ENCODE results near the gene ADGRL3.

ADGRL3 gene

DNA sequence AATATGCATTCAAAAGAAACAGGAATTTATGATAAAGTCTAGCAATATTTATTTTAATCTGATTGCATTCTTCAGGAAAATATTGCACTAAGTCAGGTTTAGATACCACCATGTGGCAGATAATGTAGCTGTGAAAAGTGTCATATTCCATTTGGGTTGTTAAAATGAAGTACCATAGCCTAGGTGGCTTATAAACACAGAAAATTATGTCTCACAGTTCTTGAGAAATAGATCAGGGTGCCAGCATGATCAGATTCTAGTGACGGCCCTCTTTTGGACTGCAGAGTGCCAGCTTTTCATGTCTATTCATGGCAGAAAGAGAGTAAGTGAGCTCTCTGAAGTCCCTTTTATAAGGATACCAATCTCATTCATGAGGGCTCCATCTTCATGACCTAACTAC is 5.6 kb upstream of the ADGRL3 start:
- Histone ChIP-seq H3K36me3 (ENCODE audit: control insufficient read depth in 1 of 2, insufficient read depth in 2 of 2, low read length in 2 of 2) (no peaks in the 10 kb centered on the region), H3K4me2 (ENCODE audit: low read length) (no peak overlapping the region), H3K9ac (ENCODE audit: low read length) (no peak overlapping the region), H3K9me3 (ENCODE audit: insufficient read depth, low read depth, low read length) (no peaks in the 10 kb centered on the region), H3K23ac (ENCODE audit: low read length) (no peak overlapping the region), H3K79me1 (ENCODE audit: low read length) (no peaks in the 10 kb centered on the region), H3K14ac (ENCODE audit: low read length) (no peak overlapping the region), H3K18ac (ENCODE audit: low read length) (no peak overlapping the region), H4K91ac (ENCODE audit: low read depth, low read length) (no peak overlapping the region), H3K4me3 (ENCODE audit: low read depth, low read length) (no peak overlapping the region), H3K4me1 (ENCODE audit: control insufficient read depth in 1 of 2, insufficient read depth in 2 of 2, low read length in 2 of 2) (no peaks in the 10 kb centered on the region), H4K12ac (ENCODE audit: low read depth, low read length) (no peak overlapping the region), H3K27ac (ENCODE audit: low read depth, low read length) (no peak overlapping the region), H3K4ac (ENCODE audit: low read depth, low read length) (no peak overlapping the region), H3K79me2 (ENCODE audit: control insufficient read depth, insufficient read depth, low read length, poor library complexity) (no peaks in the 10 kb centered on the region), H3K27me3 (ENCODE audit: insufficient read depth, low read length) (no peaks in the 10 kb centered on the region), H2AK5ac (ENCODE audit: low read length) (no peak overlapping the region), H2BK120ac (ENCODE audit: insufficient read depth, low read length, poor library complexity) (no peak overlapping the region), H2AFZ (ENCODE audit: insufficient read depth, low read length, poor library complexity) (no peak overlapping the region), H2BK5ac (ENCODE audit: low read depth, low read length, poor library complexity) (no peak overlapping the region), H2BK12ac (ENCODE audit: low read length) (no peak overlapping the region), H4K8ac (ENCODE audit: low read depth, low read length) (no peak overlapping the region)
- no CpG with 5 or more reads among the region's 1 CpG for WGBS (ENCODE audit: extremely low coverage, insufficient coverage, insufficient read length)
- peak; percentile 53 to 75 for DNase-seq

DNA sequence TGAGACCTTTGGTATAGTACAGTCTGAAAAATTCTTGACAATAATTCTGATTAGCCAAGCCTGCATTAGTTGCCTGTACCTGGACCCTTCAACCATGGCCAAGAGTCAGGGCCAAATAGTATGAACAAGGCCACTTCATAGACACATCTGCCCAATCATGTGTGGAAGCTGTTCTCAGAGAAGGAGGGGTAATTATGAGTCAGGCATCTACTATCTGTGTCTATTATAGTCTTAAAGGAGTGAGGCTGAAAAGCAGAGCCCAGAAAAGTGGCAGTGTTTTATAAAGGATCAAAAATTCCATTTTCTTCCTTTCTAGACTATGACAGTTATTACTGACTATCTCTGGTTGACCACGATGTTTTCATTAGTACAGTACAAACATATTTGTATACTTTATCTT is 5.0 kb upstream of the ADGRL3 start:
- no peak overlapping the region for H4K8ac ChIP-seq (ENCODE audit: low read depth, low read length)
- no peak overlapping the region for H2BK12ac ChIP-seq (ENCODE audit: low read length)
- H2BK5ac ChIP-seq (ENCODE audit: low read depth, low read length, poor library complexity): no peak overlapping the region
- WGBS (ENCODE audit: extremely low coverage, insufficient coverage, insufficient read length): no CpG with 5 or more reads among the region's 1 CpG
- no peaks in the 10 kb centered on the region for H3K36me3 ChIP-seq (ENCODE audit: control insufficient read depth in 1 of 2, insufficient read depth in 2 of 2, low read length in 2 of 2)
- no peak overlapping the region for H2BK120ac ChIP-seq (ENCODE audit: insufficient read depth, low read length, poor library complexity)
- no peaks in the 10 kb centered on the region for H3K9me3 ChIP-seq (ENCODE audit: insufficient read depth, low read depth, low read length)
- H3K4ac ChIP-seq (ENCODE audit: low read depth, low read length): no peak overlapping the region
- no peaks in the 10 kb centered on the region for H3K79me1 ChIP-seq (ENCODE audit: low read length)
- H3K18ac ChIP-seq (ENCODE audit: low read length): no peak overlapping the region
- peak in 1 of 2 donors; percentile 29 for DNase-seq
- no peak overlapping the region for H2AFZ ChIP-seq (ENCODE audit: insufficient read depth, low read length, poor library complexity)
- H3K27ac ChIP-seq (ENCODE audit: low read depth, low read length): no peak overlapping the region
- no peak overlapping the region for H4K91ac ChIP-seq (ENCODE audit: low read depth, low read length)
- H3K4me2 ChIP-seq (ENCODE audit: low read length): no peak overlapping the region
- no peak overlapping the region for H3K9ac ChIP-seq (ENCODE audit: low read length)
- no peak overlapping the region for H3K14ac ChIP-seq (ENCODE audit: low read length)
- H2AK5ac ChIP-seq (ENCODE audit: low read length): no peak overlapping the region
- no peaks in the 10 kb centered on the region for H3K4me1 ChIP-seq (ENCODE audit: control insufficient read depth in 1 of 2, insufficient read depth in 2 of 2, low read length in 2 of 2)
- no peak overlapping the region for H3K4me3 ChIP-seq (ENCODE audit: low read depth, low read length)
- no peak overlapping the region for H4K12ac ChIP-seq (ENCODE audit: low read depth, low read length)
- H3K27me3 ChIP-seq (ENCODE audit: insufficient read depth, low read length): no peaks in the 10 kb centered on the region
- H3K23ac ChIP-seq (ENCODE audit: low read length): no peak overlapping the region
- no peaks in the 10 kb centered on the region for H3K79me2 ChIP-seq (ENCODE audit: control insufficient read depth, insufficient read depth, low read length, poor library complexity)

DNA sequence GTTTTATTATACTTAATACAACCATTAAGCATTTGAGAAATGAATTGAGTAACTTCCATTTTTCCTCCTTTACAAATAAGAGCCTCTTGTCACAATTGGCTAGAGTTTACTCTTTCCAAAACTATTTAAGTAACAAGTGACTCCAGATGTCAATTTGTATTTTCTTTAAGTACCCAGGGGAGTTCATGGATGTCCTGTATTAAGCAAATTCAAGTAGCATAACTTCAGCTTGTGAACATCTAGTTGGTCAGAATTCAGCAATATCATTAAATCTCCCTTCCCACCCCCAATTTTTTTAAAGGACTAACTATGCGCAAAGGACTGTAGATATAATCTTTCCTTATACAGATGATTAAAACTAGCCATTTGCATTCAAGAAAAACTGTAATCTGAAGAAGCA is 1.4 kb upstream of the ADGRL3 start:
- peaks cover 22% of the 10 kb centered on the region for H3K79me2 ChIP-seq (ENCODE audit: control insufficient read depth, insufficient read depth, low read length, poor library complexity)
- no peak overlapping the region for H3K4me2 ChIP-seq (ENCODE audit: low read length)
- H2AK5ac ChIP-seq (ENCODE audit: low read length): no peak overlapping the region

GRCh38 chr4:61199873-61200186 is 296 bp upstream of the ADGRL3 start:
- Histone ChIP-seq H3K27me3 (ENCODE audit: insufficient read depth, low read length) (peaks cover 12% of the 10 kb centered on the region), H3K4me1 (ENCODE audit: control insufficient read depth in 1 of 2, insufficient read depth in 2 of 2, low read length in 2 of 2) (peaks cover 5 to 13% of the 10 kb centered on the region in 2 experiments), H4K8ac (ENCODE audit: low read depth, low read length) (peak overlapping the region; percentile 25), H3K4me2 (ENCODE audit: low read length) (peak overlapping the region; percentile 86), H2BK5ac (ENCODE audit: low read depth, low read length, poor library complexity) (peak overlapping the region; percentile 73), H3K27ac (ENCODE audit: low read depth, low read length) (peak overlapping the region; percentile 62), H2BK12ac (ENCODE audit: low read length) (peak overlapping the region; percentile 24), H3K14ac (ENCODE audit: low read length) (peak overlapping the region; percentile 77), H2AK5ac (ENCODE audit: low read length) (no peak overlapping the region), H4K12ac (ENCODE audit: low read depth, low read length) (peak overlapping the region; percentile 22), H3K4me3 (ENCODE audit: low read depth, low read length) (peak overlapping the region; percentile 81), H3K79me2 (ENCODE audit: control insufficient read depth, insufficient read depth, low read length, poor library complexity) (peaks cover 22% of the 10 kb centered on the region), H3K9me3 (ENCODE audit: insufficient read depth, low read depth, low read length) (peaks cover 4% of the 10 kb centered on the region), H3K36me3 (ENCODE audit: control insufficient read depth in 1 of 2, insufficient read depth in 2 of 2, low read length in 2 of 2) (peaks cover 0 to 2% of the 10 kb centered on the region in 2 experiments), H3K18ac (ENCODE audit: low read length) (peak overlapping the region; percentile 9), H3K23ac (ENCODE audit: low read length) (no peak overlapping the region), H3K4ac (ENCODE audit: low read depth, low read length) (no peak overlapping the region), H3K79me1 (ENCODE audit: low read length) (peaks cover 22% of the 10 kb centered on the region), H2AFZ (ENCODE audit: insufficient read depth, low read length, poor library complexity) (peak overlapping the region; percentile 58), H2BK120ac (ENCODE audit: insufficient read depth, low read length, poor library complexity) (no peak overlapping the region), H3K9ac (ENCODE audit: low read length) (no peak overlapping the region), H4K91ac (ENCODE audit: low read depth, low read length) (peak overlapping the region; percentile 79)
- DNase-seq: no peak
- whole genome bisulfite sequencing (ENCODE audit: extremely low coverage, insufficient coverage, insufficient read length): no CpG with 5 or more reads among the region's 9 CpGs

More for the DNA sequence above, 1.4 kb upstream of the ADGRL3 start:
- no peak overlapping the region for H2BK12ac ChIP-seq (ENCODE audit: low read length)
- H3K14ac ChIP-seq (ENCODE audit: low read length): no peak overlapping the region
- no peak overlapping the region for H2BK5ac ChIP-seq (ENCODE audit: low read depth, low read length, poor library complexity)
- H3K9me3 ChIP-seq (ENCODE audit: insufficient read depth, low read depth, low read length): peaks cover 4% of the 10 kb centered on the region
- no peak overlapping the region for H3K9ac ChIP-seq (ENCODE audit: low read length)
- no peak overlapping the region for H3K4ac ChIP-seq (ENCODE audit: low read depth, low read length)
- peaks cover 0 to 2% of the 10 kb centered on the region in 2 experiments for H3K36me3 ChIP-seq (ENCODE audit: control insufficient read depth in 1 of 2, insufficient read depth in 2 of 2, low read length in 2 of 2)
- H4K12ac ChIP-seq (ENCODE audit: low read depth, low read length): no peak overlapping the region
- no peak overlapping the region for H3K27ac ChIP-seq (ENCODE audit: low read depth, low read length)
- no peak overlapping the region for H3K4me3 ChIP-seq (ENCODE audit: low read depth, low read length)
- H4K91ac ChIP-seq (ENCODE audit: low read depth, low read length): no peak overlapping the region
- H3K18ac ChIP-seq (ENCODE audit: low read length): no peak overlapping the region
- H3K79me1 ChIP-seq (ENCODE audit: low read length): peaks cover 22% of the 10 kb centered on the region
- no peak overlapping the region for H4K8ac ChIP-seq (ENCODE audit: low read depth, low read length)
- no CpG with 5 or more reads among the region's 1 CpG for WGBS (ENCODE audit: extremely low coverage, insufficient coverage, insufficient read length)
- H2AFZ ChIP-seq (ENCODE audit: insufficient read depth, low read length, poor library complexity): no peak overlapping the region
- DNase-seq: no peak
- no peak overlapping the region for H2BK120ac ChIP-seq (ENCODE audit: insufficient read depth, low read length, poor library complexity)
- no peak overlapping the region for H3K23ac ChIP-seq (ENCODE audit: low read length)
- H3K27me3 ChIP-seq (ENCODE audit: insufficient read depth, low read length): peaks cover 12% of the 10 kb centered on the region
- peaks cover 5 to 13% of the 10 kb centered on the region in 2 experiments for H3K4me1 ChIP-seq (ENCODE audit: control insufficient read depth in 1 of 2, insufficient read depth in 2 of 2, low read length in 2 of 2)

Measured in trophoblast cell (in vitro differentiated cells and primary cell).